ENCODE measurements around the gene GFY. TPM values are rescaled to one million over a fixed set of nuclear protein-coding genes. Genes with fewer than 3 reads are reported as not detected.

The GFY gene
- total and polyA plus RNA-seq, 2 donors (not counting 3 experiments of a cell fraction or from before 2014, with no cell fraction given) = not detected

DNA sequence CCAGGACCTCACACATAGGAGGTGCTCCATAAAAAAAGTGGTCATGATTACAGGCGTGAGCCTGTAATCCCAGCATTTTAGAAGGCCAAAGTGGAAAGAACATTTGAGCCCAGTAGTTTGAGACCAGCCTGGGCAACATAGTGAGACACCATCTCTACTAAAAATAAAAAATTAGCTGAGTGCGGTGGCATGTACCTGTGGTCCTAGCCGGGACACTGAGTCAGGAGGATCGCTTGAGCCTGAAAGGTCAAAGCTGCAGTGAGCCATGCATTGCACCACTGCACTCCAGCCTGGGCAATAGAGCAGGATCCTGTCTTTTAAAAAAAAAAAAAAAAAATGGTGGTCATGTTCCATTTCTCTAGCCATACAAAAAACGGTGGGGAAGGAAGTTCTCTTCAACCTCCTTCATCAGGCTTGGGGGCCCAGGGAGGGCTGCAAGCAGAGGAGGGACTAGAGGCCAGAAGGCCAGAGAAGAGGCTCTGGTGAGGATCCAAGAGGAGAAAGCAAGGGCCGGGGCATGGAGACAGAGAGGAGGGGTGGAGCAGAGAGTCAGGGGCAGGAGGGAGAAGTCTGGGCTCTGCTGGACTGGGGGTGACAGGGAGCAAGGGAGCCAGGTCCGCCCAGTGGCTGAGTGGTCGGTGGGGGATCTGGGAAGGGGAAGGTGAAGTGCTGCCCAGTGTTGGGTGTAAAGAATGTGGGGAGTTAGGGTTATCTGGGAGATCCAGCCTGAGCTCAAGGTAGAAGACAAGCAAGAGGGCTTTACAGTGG, 28.3 kb upstream of the GFY start:
- DNase-seq (ENCODE audit: low read depth, low spot score) (no peak), FAIRE-seq (no peak)
- H3K4me2 ChIP-seq (ENCODE audit: insufficient read depth, low read length) = no peak overlapping the region
- no peak overlapping the region for H2AFZ ChIP-seq (ENCODE audit: low read depth, low read length)
- ChIA-PET CTCF (no interaction called here), POLR2A (no interaction called here)
- no peak overlapping the region for H3K9ac ChIP-seq (replicated peaks; ENCODE audit: extremely low read depth, insufficient read depth, low read length)
- peaks cover 0 to 2% of the 10 kb centered on the region in 2 experiments for H3K27me3 ChIP-seq (ENCODE audit: control insufficient read depth in 2 of 2, insufficient read depth in 2 of 2, low read length in 2 of 2)
- no peaks in the 10 kb centered on the region for H3K4me1 ChIP-seq (ENCODE audit: control insufficient read depth, extremely low read depth, insufficient read depth, low read length)
- H3K27ac ChIP-seq (ENCODE audit: insufficient read depth, low read depth, low read length) = no peak overlapping the region
- H3K9me1 ChIP-seq (replicated peaks; ENCODE audit: control insufficient read depth, extremely low read depth, insufficient read depth, low read length) = no peaks in the 10 kb centered on the region
- H4K20me1 ChIP-seq (replicated peaks; ENCODE audit: control insufficient read depth, extremely low read depth, insufficient read depth, low read length) = no peaks in the 10 kb centered on the region
- no peaks in the 10 kb centered on the region for H3K79me2 ChIP-seq (ENCODE audit: control insufficient read depth, insufficient read depth, low read length)
- TF ChIP-seq FOS (IDR thresholded peaks at IDR 0.05; ENCODE audit: borderline replicate concordance, insufficient read depth, low read length) = no peak
- TF ChIP-seq, protein P1, sequence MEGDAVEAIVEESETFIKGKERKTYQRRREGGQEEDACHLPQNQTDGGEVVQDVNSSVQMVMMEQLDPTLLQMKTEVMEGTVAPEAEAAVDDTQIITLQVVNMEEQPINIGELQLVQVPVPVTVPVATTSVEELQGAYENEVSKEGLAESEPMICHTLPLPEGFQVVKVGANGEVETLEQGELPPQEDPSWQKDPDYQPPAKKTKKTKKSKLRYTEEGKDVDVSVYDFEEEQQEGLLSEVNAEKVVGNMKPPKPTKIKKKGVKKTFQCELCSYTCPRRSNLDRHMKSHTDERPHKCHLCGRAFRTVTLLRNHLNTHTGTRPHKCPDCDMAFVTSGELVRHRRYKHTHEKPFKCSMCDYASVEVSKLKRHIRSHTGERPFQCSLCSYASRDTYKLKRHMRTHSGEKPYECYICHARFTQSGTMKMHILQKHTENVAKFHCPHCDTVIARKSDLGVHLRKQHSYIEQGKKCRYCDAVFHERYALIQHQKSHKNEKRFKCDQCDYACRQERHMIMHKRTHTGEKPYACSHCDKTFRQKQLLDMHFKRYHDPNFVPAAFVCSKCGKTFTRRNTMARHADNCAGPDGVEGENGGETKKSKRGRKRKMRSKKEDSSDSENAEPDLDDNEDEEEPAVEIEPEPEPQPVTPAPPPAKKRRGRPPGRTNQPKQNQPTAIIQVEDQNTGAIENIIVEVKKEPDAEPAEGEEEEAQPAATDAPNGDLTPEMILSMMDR (IDR thresholded peaks at IDR 0.05; ENCODE audit: extremely low read depth in 1 of 2, insufficient read depth in 1 of 2, low read depth in 1 of 2, low read length in 2 of 2) = no peak
- TF ChIP-seq JUN (IDR thresholded peaks at IDR 0.05; ENCODE audit: borderline replicate concordance, insufficient read depth, insufficient read length, low read depth) = no peak
- no peak for TF ChIP-seq MYC (IDR thresholded peaks at IDR 0.05; ENCODE audit: low read depth, low read length)
- no peak for TF ChIP-seq POLR2AphosphoS5 (IDR thresholded peaks at IDR 0.05; ENCODE audit: insufficient read depth, low read depth, low read length)
- intact Hi-C loops (cut with micrococcal nuclease) = no loop called here
- dilution Hi-C loops (cut with MboI; ENCODE audit: extremely low pct_ligation_motif_present, low sequenced_read_pairs) = no loop called here
- BruUV-seq (replicated peaks) = no TSS peak
- H3K9me3 ChIP-seq (replicated peaks; ENCODE audit: control insufficient read depth, insufficient read depth, low read length) = no peaks in the 10 kb centered on the region
- no peak overlapping the region for H3K4me3 ChIP-seq (replicated peaks in 1 of 3; ENCODE audit: insufficient read depth in 1 of 3, low read depth in 1 of 3, low read length in 3 of 3)
- H3K36me3 ChIP-seq (ENCODE audit: control insufficient read depth in 2 of 2, extremely low read depth in 1 of 2, insufficient read depth in 2 of 2, low read length in 2 of 2) = no peaks in the 10 kb centered on the region

Measured in endothelial cell of umbilical vein (primary cell).